ENCODE results near the gene R3HDM2. TPM values are rescaled to one million over a fixed set of nuclear protein-coding genes. Genes with fewer than 3 reads are reported as not detected.
A peak's percentile ranks its signal among the peaks of the same experiment; 100 is the strongest.

Gene R3HDM2
- total and polyA plus RNA-seq, 8 donors = 14.5 to 39.8 (median 24.4) TPM

GRCh38 chr12:57456737-57457490 lies 26.1 kb upstream of the R3HDM2 start:
- H3K27ac ChIP-seq = no peak overlapping the region
- DNase-seq = no peak
- H3K27me3 ChIP-seq = no peaks in the 10 kb centered on the region
- FAIRE-seq = no peak
- no peak for ATAC-seq
- TF ChIP-seq, protein P1, sequence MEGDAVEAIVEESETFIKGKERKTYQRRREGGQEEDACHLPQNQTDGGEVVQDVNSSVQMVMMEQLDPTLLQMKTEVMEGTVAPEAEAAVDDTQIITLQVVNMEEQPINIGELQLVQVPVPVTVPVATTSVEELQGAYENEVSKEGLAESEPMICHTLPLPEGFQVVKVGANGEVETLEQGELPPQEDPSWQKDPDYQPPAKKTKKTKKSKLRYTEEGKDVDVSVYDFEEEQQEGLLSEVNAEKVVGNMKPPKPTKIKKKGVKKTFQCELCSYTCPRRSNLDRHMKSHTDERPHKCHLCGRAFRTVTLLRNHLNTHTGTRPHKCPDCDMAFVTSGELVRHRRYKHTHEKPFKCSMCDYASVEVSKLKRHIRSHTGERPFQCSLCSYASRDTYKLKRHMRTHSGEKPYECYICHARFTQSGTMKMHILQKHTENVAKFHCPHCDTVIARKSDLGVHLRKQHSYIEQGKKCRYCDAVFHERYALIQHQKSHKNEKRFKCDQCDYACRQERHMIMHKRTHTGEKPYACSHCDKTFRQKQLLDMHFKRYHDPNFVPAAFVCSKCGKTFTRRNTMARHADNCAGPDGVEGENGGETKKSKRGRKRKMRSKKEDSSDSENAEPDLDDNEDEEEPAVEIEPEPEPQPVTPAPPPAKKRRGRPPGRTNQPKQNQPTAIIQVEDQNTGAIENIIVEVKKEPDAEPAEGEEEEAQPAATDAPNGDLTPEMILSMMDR (IDR thresholded peaks at IDR 0.05) = no peak
- intact Hi-C loops (cut with DNase I) = loop anchor here in 2 of 3 donors (10.0 kb wide), 2 partner anchors 152 to 242 kb away; partner anchors contain the start of gene NXPH4 (in 1 of the 2)
- H3K4me3 ChIP-seq = no peak overlapping the region
- no peaks in the 10 kb centered on the region for H3K9me3 ChIP-seq
- WGBS, 2 donors = 65 to 72% methylated on average over 5 to 6 of the region's 6 CpGs
- H3K36me3 ChIP-seq = no peaks in the 10 kb centered on the region
- peaks cover 0 to 12% (median 10%) of the 10 kb centered on the region in 3 donors for H3K4me1 ChIP-seq

DNA sequence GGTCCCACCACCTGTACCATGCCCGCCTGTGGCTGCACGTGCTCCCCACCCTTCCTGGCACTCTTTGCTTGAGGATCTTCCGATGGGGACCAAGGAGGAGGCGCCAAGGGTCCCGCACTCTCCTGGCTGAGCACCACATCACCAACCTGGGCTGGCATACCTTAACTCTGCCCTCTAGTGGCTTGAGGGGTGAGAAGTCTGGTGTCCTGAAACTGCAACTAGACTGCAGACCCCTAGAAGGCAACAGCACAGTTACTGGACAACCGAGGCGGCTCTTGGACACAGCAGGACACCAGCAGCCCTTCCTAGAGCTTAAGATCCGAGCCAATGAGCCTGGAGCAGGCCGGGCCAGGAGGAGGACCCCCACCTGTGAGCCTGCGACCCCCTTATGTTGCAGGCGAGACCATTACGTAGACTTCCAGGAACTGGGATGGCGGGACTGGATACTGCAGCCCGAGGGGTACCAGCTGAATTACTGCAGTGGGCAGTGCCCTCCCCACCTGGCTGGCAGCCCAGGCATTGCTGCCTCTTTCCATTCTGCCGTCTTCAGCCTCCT lies 25.4 kb upstream of the R3HDM2 start:
- FAIRE-seq (no peak), ATAC-seq (no peak), DNase-seq (peak in 2 of 6 donors; percentile 53 to 61)
- intact Hi-C loops (cut with DNase I) = loop anchor here in 2 of 3 donors (10.0 kb wide), 2 partner anchors 151 to 241 kb away; partner anchors contain the start of gene NXPH4 (in 1 of the 2)
- Histone ChIP-seq H3K27ac (no peak overlapping the region), H3K4me1 (peaks cover 0 to 9% (median 5%) of the 10 kb centered on the region in 3 donors), H3K9me3 (no peaks in the 10 kb centered on the region), H3K4me3 (no peak overlapping the region), H3K27me3 (no peaks in the 10 kb centered on the region), H3K36me3 (no peaks in the 10 kb centered on the region)
- 22 to 24% methylated on average over 15 of the region's 15 CpGs for WGBS, 2 donors
- TF ChIP-seq, protein P1 (IDR thresholded peaks at IDR 0.05) = peak in 2 of 4 donors; percentile 35 to 46

DNA sequence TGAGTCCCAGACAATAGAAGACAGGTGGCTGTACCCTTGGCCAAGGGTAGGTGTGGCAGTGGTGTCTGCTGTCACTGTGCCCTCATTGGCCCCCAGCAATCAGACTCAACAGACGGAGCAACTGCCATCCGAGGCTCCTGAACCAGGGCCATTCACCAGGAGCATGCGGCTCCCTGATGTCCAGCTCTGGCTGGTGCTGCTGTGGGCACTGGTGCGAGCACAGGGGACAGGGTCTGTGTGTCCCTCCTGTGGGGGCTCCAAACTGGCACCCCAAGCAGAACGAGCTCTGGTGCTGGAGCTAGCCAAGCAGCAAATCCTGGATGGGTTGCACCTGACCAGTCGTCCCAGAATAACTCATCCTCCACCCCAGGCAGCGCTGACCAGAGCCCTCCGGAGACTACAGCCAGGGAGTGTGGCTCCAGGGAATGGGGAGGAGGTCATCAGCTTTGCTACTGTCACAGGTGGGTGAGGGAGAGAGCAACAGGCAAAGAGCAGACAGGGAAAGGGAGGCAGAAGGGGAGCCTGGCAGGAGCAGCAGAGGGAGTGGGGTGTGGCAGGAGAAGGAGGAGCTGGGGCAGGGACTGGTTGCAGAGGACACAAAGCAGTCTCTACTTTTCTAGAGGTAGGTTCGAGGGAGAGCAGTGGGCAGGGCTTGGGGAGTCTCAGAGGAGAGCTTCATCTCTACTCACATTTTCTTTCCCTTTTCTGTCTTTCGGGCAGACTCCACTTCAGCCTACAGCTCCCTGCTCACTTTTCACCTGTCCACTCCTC lies 24.7 kb upstream of the R3HDM2 start:
- Histone ChIP-seq H3K27ac (no peak overlapping the region), H3K36me3 (no peaks in the 10 kb centered on the region), H3K4me3 (no peak overlapping the region), H3K4me1 (peaks cover 0 to 4% (median 0%) of the 10 kb centered on the region in 3 donors), H3K27me3 (no peaks in the 10 kb centered on the region), H3K9me3 (no peaks in the 10 kb centered on the region)
- TF ChIP-seq, protein P1 (IDR thresholded peaks at IDR 0.05) = no peak
- DNase-seq = peak in 1 of 6 donors; percentile 65
- ATAC-seq = no peak
- WGBS, 2 donors = 50 to 52% methylated on average over 9 to 10 of the region's 10 CpGs
- FAIRE-seq = no peak
- intact Hi-C loops (cut with DNase I) = loop anchor here in 2 of 3 donors (10.0 kb wide), 2 partner anchors 151 to 241 kb away; partner anchors contain the start of gene NXPH4 (in 1 of the 2)

DNA sequence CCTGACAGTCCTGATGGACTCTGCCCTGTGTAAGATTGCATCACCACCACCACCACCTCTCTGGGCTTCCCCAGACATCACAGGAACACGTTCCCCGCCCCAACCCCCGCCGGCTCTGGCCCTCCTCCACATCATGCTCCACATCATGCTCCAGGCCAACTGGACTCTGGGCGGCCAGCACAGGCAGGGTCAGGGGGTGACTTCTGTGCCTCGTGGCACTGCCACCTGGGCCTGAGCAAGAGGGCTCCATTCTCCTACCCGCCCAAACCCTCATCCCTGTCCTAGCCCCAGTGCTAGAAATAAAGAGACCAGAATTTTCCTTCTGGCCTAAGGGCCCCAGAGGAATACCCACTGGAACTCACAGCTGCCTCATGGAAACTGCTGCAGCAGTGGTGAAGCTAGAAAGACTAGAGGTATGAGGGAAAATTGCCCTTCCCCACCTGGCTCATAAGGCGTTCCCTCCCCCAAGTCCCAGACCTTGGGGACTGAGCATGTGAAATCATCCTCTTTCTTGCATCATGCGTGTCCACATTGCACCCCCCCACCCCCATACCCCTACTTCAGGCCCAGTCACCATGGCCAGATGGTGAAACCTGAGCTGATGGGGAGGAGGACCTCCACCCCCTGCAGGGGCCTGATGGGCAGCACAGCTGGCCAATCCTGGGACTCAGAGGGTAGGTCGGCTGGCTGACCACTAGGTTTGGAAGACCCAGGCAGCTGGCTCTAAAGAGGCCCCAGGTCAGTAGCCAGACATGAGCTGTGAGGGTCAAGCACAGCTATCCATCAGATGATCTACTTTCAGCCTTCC lies 23.9 kb upstream of the R3HDM2 start, which contains the start of gene INHBE:
Gene INHBE, plus strand, starts transcription at position 742 of the 808 bp plus-strand sequence. CDS start 230 bp downstream, outside the sequence.
- no peak within 1 kb of the TSS for H3K27ac ChIP-seq
- DNase-seq (peak in 2 of 6 donors; percentile 68 to 79), FAIRE-seq (no peak), ATAC-seq (no peak)
- H3K27me3 ChIP-seq = no peaks in the 10 kb centered on the region
- H3K4me1 ChIP-seq = peaks cover 0 to 4% (median 0%) of the 10 kb centered on the region in 3 donors
- TF ChIP-seq, protein P1 (IDR thresholded peaks at IDR 0.05) = no peak
- H3K4me3 ChIP-seq = no peak within 1 kb of the TSS
- WGBS, 2 donors = 57 to 59% methylated on average over 10 of the region's 10 CpGs
- intact Hi-C loops (cut with DNase I) = loop anchor here (5.0 to 10.0 kb wide), 3 partner anchors 147 to 240 kb away; partner anchors contain the start of gene NXPH4 (in 1 of the 3)
- H3K36me3 ChIP-seq = no peaks in the 10 kb centered on the region
- no peaks in the 10 kb centered on the region for H3K9me3 ChIP-seq
